ENCODE data around the gene LPAR5.
"Not testable (repeated sequence)": the region's sequence is repeated elsewhere in the genome, so short reads cannot be mapped to it uniquely, and the experiment has no call there.

LPAR5 gene

DNA sequence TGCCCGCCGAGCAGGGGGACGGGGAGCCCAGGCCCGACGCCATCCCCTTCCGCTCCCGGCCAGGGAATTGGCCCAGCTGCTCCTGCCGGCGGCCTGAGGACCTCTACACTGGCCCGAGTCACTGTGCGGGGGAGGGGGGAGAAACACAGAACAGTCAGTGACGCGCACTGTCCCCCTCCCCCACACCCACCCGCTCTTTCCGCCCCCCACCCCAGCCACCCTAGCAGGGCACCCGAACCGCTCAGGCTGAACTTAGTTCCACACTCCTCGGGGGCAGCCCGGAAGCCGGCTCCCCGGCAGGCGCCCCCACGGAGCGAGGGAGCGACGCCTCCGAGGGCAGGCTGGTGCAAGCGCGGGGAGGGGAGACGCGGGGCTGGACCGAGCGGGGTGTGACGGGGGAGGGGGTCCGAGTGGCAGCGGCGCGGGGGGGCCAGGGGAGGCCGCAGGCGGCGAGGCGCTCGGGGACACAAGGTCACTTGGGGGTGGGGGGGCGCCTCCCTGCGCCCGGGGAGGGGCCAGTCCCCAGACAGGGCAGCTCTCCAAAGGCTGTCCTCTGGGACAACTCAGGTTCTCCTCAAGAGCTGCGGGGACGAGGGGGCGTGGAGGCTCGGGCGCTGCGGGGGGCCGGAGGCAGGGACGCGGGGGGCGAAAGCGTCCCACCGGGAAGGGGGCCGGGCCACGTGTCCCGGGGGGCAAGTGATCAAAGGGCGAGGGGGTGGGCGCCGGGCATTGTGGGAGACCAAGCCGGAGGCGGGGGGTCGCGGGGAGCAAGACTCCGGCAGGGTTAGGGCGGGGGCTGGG, 29.2 kb downstream of the LPAR5 start:
- DNase-seq (ENCODE audit: low spot score): peak; percentile 78

DNA sequence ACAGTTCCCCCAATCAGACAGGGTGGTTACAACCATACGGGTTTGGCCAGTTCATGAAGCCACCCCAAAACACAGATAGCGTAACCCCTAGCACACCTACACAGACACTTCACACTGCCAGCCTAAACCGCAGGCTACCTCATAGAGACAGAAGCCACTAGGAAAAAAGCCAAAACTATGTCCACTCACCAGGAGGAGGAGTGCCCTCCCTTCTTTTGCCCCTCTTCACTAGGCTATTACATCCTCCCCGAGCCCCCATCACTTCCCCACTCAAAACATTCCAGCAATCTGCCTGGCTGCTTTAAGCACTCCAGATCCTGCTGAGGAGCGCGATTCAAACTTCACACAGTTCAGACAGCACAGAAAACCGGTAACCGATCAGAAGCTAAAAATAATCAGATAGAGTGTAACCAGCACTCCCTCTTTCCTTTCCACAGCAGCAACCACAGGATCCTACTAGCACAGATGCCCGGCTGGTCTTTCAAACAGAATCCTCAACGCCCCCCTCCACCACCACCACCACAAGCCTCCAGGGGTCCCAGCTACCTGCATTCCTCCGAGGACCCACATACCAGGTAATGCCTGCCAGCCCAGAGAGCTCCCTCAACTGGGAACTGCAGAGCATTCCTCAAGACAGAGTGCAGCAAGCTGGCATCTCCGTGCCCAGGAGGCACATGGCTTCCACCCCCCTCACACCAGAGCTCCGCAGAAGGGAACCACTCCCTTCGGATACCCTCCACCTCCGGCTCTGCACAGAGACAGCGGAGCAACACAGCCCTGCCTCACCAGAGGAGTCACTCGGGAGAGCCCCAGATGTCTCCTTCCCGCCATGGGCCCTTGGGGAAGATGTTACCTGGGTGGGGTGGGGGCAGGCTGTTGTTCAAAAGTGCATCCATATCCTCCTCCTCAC, 30.1 kb downstream of the LPAR5 start:
- peak; percentile 43 for DNase-seq (ENCODE audit: low spot score)

DNA sequence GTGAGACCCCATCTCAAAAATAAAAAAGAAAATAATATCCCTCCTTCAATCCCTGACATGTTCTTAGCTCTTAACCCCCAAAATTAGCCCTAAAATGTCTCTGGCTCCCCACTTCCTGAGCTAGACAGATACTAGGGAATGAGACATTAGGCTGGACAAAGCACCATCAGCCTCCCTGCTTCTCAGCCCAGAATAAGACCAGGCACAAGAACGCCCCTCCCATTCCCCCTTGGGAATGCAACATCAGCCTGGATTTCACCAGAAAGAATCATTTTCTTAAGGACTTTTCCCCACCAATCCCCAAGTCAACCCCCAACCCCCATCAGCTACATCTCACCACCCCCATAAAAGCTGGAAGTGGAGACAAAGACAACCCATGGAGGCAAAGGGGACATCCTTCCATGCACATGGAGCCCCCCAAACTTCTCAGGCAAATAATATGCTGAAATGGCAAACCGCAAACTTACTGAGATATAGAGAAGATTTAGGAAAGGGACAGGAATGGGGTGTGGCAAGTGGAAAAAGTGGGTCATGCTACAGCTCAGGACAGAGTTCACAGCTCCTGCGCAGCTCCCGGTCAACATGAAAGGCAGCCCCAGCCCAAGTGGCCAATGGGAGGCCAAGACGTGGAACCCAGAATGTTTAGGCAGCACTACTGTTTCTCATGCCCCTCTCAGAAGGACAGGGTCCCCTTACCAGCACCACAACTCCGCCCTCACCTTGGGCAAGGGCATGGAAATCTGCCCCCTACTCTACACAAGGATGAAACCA, 31.3 kb downstream of the LPAR5 start:
- DNase-seq (ENCODE audit: low spot score): peak; percentile 39

DNA sequence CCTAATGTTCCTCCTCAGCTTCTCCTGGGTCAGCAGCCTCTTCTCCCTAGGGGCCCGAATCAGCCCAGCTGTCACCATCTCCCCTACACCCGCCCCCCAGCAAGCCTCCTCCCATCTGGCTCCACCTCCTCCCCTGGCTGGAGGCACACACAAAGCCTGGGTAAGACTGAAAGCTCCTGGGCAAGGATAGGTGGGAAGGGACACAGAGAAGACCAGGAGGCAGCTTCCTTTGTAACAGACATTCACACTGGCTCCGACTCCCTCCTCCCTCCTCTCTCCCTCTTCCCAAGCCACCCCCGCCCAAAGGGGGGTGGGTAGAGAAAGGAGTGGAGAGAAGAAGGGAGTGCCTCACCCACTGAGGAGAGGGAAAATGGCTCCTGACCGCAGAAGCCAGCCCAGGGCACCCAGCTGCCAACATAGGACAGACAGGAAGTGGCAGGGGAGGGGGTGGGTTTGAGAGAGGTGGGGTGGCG, 32.6 kb downstream of the LPAR5 start:
- DNase-seq (ENCODE audit: low spot score): peak; percentile 63

DNA sequence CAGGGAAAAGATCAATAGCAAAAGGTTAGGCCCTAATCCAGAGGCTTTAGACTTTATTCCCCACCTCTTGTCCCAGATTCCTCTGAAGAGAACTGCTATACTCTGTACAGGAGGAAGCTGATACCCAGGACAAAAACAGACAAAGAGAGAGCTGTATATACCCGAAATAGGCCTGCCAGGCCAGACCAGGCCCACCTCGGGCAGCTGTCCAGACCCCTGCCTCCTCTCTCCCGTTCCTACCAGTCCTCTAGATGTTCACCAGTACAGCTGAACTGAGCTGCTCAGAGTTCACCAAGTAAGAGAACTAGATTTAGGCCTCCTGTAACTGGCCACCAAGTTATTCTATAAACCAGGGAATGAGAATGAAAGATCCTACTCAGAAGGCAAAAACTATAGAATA, 33.2 kb downstream of the LPAR5 start:
- no peak for DNase-seq (ENCODE audit: low spot score)

GRCh38 chr12:6595673-6596072, 40.1 kb downstream of the LPAR5 start:
- DNase-seq (ENCODE audit: low spot score): not testable (repeated sequence)

- no peak for DNase-seq (ENCODE audit: low spot score)
These were observed 43.7 kb downstream of the LPAR5 start for GRCh38 chr12:6592087-6592486.

GRCh38 chr12:6586569-6586968, 49.2 kb downstream of the LPAR5 start:
- DNase-seq (ENCODE audit: low spot score): not testable (repeated sequence)

- no peak for DNase-seq (ENCODE audit: low spot score)
These were observed 51.5 kb downstream of the LPAR5 start for GRCh38 chr12:6584293-6584692.

- DNase-seq (ENCODE audit: low spot score): no peak
These were observed 52.8 kb downstream of the LPAR5 start for GRCh38 chr12:6582959-6583358.

- no peak for DNase-seq (ENCODE audit: low spot score)
These were observed 53.6 kb downstream of the LPAR5 start for GRCh38 chr12:6582196-6582595.

GRCh38 chr12:6575648-6576047, 60.1 kb downstream of the LPAR5 start:
- no peak for DNase-seq (ENCODE audit: low spot score)

GRCh38 chr12:6574576-6575295, 61.0 kb downstream of the LPAR5 start:
- no peak for DNase-seq (ENCODE audit: low spot score)

DNA sequence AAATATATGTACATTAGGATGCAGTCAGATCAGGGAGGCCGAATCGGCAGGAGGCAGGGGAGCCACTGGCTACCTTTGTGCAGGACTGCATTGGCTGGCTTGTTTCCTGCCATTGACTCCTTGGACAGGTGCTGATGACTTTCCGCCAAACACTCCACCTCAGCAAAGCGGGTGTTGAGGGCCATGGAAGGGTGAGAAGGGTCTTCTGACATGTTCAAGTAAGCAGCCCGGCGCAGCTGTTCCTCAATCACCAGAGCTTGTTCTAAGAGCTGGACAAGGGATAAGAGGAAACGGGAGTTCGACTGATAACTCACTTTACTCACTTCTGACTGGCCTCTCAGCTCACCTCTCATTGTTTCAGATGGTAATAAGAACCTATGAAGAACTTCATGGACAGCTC, 62.8 kb downstream of the LPAR5 start:
- DNase-seq (ENCODE audit: low spot score): no peak

DNA sequence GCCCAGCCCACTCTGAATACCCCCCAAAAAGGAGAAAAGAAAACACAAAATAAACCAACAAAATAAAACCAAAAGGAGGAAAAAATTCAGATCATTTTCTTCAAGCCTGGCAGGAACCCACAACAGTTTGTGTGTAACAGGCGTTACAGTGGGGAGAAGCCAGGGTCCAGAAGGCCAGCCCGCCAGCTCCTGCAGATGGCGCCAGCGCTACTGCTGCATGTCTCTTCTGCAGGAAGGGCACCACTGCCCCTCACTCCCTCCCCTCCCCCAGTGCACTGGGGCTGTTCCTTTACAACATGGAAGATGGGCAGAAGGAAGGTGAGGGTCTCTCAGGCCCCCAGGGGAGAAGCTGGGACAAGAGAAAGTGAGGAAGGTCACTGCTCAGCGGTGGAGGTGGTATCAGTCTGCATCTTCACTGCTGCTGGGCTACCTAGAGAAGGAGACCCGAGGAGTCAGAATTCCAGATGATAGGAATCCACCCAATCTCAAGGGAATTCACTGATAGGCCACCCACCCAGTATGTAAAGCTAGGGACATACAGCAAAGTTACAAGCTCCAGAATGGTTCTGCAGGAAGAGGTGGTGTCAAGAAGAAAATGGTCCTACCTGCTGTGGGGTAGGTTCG, 65.4 kb downstream of the LPAR5 start:
- DNase-seq (ENCODE audit: low spot score): peak; percentile 65

- no peak for DNase-seq (ENCODE audit: low spot score)
These were observed 66.0 kb downstream of the LPAR5 start for GRCh38 chr12:6569786-6570185.

GRCh38 chr12:6569312-6569711, 66.4 kb downstream of the LPAR5 start:
- DNase-seq (ENCODE audit: low spot score): no peak

All from GM03348 (cell line).